Sigmoid colon (tissue), 4 donors: ENCODE results near the gene ZDHHC11.

Experiments
- CTCF ChIP-seq, 4 experiments: fragments of 450-650 bp in 3 of 4; fragments of 200-600 bp in 1 of 4; IDR thresholded peaks; one replicate each; pipeline ENCODE4 v1.5.1; 2016 to 2019; ENCODE audit warnings: antibody characterized with exemption in 4 of 4, mild to moderate bottlenecking in 3 of 4, moderate library complexity in 2 of 4
- EP300 ChIP-seq, 4 donors: sonication (generic); formaldehyde crosslinking; IDR thresholded peaks; one replicate each; pipeline ENCODE4 v1.6.1; 2017; ENCODE audit warnings: antibody characterized with exemption in 4 of 4
- POLR2AphosphoS5 ChIP-seq, 4 donors: sonication (generic); formaldehyde crosslinking; IDR thresholded peaks; one replicate each; pipeline ENCODE4 v1.6.1; 2017; ENCODE audit warnings: antibody characterized with exemption in 4 of 4

- TF ChIP-seq EP300 (IDR thresholded peaks at IDR 0.05) (no peak), POLR2AphosphoS5 (IDR thresholded peaks at IDR 0.05) (no peak), CTCF (IDR thresholded peaks at IDR 0.05) (no peak)
Observed at GRCh38 chr5:893711-894110, 42.9 kb upstream of the ZDHHC11 start.
